GM19025 (cell line): ENCODE data around the gene STAMBP.

Source experiments
- ATAC-seq: cut with Tn5 transposase; IDR thresholded peaks from one replicate; pipeline ENCODE4 v1.9.1; 2021; ENCODE audit warnings: mild to moderate bottlenecking, low read depth, moderate library complexity; ENCODE audit not compliant: unreplicated experiment

STAMBP gene

GRCh38 chr2:73922681-73923080 is 93.9 kb downstream of the STAMBP start:
- no peak for ATAC-seq
